NB4 (cell line): ENCODE data around the gene ASRGL1.
"Not testable (repeated sequence)": the region's sequence is repeated elsewhere in the genome, so short reads cannot be mapped to it uniquely, and the experiment has no call there.

Experiments
- DNase-seq: peaks from one replicate; pipeline ENCODE4 v3.0.0; 2010; ENCODE audit warnings: low read depth
- H3K4me3 ChIP-seq: one replicate; pipeline ENCODE4 v1.5.1; 2011; ENCODE audit warnings: mild to moderate bottlenecking, low read depth, low read length, moderate library complexity
- MYC ChIP-seq: IDR thresholded peaks from 2 replicates; pipeline ENCODE4 v1.6.1; 2011; ENCODE audit warnings: low read depth, low read length
- POLR2A ChIP-seq: IDR thresholded peaks from 2 replicates; pipeline ENCODE4 v1.6.1; 2011; ENCODE audit warnings: mild to moderate bottlenecking; ENCODE audit not compliant: insufficient read length; ENCODE audit errors: extremely low read depth
- TF ChIP-seq, protein P1 (sequence below): IDR thresholded peaks from one replicate; pipeline ENCODE4 v1.5.1; 2012; ENCODE audit warnings: low read depth, low read length
- TF ChIP-seq, protein P2 (sequence below): IDR thresholded peaks from 2 replicates; pipeline ENCODE4 v1.6.1; 2011; ENCODE audit warnings: low read depth, low read length

The ASRGL1 gene

DNA sequence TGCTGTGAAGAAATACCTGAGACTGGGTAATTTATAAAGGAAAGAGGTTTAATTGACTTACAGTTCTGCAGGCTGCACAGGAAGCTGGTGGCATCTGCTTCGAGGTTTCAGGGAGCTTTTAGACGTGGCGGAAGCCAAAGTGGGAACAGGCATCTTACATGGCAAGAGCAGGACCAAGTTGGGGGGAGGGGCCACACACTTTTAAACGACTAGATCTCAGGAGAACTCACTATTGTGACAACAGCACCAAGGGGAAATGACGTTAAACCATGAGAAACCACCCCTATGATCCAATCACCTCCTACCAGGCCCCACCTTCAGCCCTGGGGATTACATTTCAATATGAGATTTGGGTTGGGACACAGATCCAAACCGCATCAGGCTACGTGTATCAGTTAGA lies 27.3 kb upstream of the ASRGL1 start:
- TF ChIP-seq, protein P1, sequence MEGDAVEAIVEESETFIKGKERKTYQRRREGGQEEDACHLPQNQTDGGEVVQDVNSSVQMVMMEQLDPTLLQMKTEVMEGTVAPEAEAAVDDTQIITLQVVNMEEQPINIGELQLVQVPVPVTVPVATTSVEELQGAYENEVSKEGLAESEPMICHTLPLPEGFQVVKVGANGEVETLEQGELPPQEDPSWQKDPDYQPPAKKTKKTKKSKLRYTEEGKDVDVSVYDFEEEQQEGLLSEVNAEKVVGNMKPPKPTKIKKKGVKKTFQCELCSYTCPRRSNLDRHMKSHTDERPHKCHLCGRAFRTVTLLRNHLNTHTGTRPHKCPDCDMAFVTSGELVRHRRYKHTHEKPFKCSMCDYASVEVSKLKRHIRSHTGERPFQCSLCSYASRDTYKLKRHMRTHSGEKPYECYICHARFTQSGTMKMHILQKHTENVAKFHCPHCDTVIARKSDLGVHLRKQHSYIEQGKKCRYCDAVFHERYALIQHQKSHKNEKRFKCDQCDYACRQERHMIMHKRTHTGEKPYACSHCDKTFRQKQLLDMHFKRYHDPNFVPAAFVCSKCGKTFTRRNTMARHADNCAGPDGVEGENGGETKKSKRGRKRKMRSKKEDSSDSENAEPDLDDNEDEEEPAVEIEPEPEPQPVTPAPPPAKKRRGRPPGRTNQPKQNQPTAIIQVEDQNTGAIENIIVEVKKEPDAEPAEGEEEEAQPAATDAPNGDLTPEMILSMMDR: no peak
- TF ChIP-seq, protein P2, sequence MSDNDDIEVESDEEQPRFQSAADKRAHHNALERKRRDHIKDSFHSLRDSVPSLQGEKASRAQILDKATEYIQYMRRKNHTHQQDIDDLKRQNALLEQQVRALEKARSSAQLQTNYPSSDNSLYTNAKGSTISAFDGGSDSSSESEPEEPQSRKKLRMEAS: no peak
- no peak for TF ChIP-seq POLR2A
- TF ChIP-seq MYC: no peak

DNA sequence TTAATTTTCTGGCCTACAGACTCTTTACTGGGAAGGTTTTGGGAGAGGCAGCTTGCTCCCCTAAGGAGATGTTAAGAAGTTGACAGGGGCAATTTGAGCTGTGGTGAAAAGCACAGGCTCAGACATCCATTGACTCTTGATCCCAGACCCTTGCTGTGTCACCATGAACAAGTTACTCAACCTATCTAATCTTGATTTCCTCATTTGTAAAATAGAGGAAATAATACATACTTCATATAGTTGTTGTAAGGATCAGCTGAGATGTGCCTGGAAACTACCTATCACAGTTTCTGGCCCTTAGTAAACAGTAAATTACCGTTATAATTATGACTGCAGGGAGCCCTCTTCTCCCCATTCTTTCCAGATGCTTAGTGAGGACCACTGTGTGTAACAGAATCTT lies 21.8 kb upstream of the ASRGL1 start:
- DNase-seq: no peak
- TF ChIP-seq MYC (no peak), POLR2A (no peak)
- TF ChIP-seq, protein P2: no peak
- TF ChIP-seq, protein P1: no peak

More for the DNA sequence above, 27.3 kb upstream of the ASRGL1 start:
- DNase-seq: no peak
- no peak overlapping the region for H3K4me3 ChIP-seq

DNA sequence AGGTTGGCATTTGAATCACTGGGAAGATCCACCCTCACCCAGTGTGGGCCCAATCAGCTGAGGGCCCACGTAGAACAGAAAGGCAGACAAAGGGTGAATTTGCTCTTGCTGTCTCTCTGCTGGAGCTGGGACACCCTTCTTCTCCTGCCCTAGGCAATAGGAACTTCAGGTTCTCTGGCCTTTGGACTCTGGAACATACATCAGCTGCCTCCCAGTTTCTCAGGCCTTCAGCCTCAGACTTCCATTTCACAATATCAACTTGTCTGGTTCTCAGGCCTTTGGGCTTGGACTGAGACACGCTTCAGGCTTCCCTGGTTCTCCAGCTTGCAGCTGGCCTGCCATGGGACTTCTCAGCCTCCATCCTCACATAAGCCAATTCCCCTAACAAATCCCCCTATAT lies 14.7 kb upstream of the ASRGL1 start:
- no peak overlapping the region for H3K4me3 ChIP-seq
- DNase-seq: no peak
- TF ChIP-seq, protein P1: no peak
- no peak for TF ChIP-seq POLR2A
- TF ChIP-seq MYC: no peak
- TF ChIP-seq, protein P2: no peak

More for the DNA sequence above, 21.8 kb upstream of the ASRGL1 start:
- no peak overlapping the region for H3K4me3 ChIP-seq

DNA sequence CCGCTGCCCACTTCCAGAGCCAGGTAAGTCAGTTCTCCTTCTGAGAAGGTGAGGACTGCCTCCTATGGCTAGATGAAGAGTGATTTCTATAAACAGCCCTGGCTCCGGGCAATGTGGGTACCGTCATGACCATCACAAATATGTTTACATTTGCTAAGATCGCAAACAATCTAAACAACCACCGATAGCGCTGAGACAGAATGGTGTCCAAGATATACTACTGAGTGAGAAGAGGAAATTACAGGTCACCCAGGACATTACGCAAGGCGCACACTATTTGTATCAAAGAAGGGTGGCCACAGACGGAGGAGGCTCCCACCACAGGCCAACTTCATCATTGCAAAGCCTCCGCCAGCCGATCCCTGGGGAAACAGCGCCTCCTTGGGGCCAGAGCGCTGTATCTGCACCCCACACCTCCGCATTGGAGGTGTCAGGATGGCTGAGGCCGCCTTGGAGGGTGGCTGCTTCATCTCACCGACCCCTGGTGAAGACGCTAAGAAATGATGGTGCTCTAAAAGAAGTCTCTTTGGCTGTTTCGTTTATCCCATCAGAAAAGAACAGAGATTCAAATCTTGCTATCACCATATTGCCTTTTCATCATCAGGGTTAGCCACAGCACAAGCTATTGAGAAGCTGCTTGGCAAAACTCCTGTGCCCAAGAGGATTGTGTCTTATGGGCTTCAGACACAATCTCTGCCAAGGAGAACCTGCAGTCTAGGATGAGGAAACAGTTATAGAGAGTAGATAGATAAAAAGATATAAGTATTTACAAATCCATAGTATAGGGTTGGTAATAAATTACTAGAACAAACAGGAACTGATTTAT lies 12.3 kb upstream of the ASRGL1 start:
- DNase-seq: peak; percentile 96
- TF ChIP-seq, protein P2: peak; percentile 66
- TF ChIP-seq POLR2A (no peak), MYC (peak; percentile 70)
- TF ChIP-seq, protein P1: peak; percentile 97
- H3K4me3 ChIP-seq: no peak overlapping the region

DNA sequence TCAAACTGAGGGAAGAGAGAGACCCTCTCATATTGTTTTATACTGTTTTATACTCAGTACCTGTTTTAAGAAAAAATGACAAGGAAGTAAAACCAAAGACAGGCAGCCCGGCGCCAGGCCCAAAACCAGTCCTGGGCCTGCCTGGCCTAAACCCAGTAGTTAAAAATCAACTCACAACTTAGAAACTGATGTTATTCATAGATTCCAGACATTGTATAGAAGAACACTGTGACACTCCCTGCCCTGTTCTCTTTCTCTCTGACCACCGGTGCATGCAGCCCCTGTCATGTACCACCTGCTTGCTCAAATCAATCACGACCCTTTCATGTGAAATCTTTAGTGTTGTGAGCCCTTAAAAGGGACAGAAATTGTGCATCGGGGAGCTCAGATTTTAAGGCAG lies 11.5 kb upstream of the ASRGL1 start:
- DNase-seq, H3K4me3 ChIP-seq: not testable (repeated sequence)

DNA sequence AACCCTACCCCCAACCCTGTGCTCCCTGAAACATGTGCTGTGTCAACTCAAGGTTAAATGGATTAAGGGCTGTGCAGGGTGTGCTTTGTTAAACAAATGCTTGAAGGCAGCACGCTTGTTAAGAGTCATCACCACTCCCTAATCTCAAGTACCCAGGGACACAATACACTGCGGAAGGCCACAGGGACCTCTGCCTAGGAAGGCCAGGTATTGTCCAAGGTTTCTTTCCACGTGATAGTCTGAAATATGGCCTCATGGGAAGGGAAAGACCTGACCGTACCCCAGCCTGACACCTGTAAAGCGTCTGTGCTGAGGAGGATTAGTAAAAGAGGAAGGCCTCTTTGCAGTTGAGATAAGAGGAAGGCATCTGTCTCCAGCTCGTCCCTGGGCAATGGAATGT lies 10.5 kb upstream of the ASRGL1 start:
- DNase-seq, H3K4me3 ChIP-seq: not testable (repeated sequence)

DNA sequence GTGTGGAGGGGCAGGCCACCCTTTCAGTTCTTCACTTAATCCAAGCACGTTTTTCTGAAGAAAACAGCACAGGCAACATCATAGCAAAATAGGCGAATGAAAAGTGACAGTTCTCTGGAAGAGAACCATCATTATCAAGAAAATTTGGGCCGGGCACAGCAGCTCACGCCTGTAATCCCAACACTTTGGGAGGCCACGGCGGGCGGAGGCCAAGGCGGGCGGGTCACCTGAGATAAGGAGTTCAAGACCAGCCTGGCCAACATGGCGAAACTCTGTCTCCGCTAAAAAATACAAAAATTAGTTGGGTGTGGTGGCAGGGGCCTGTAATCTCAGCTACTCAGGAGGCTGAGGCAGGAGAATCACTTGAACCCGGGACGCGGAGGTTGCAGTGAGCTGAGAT lies 9.7 kb upstream of the ASRGL1 start:
- H3K4me3 ChIP-seq, DNase-seq: not testable (repeated sequence)

DNA sequence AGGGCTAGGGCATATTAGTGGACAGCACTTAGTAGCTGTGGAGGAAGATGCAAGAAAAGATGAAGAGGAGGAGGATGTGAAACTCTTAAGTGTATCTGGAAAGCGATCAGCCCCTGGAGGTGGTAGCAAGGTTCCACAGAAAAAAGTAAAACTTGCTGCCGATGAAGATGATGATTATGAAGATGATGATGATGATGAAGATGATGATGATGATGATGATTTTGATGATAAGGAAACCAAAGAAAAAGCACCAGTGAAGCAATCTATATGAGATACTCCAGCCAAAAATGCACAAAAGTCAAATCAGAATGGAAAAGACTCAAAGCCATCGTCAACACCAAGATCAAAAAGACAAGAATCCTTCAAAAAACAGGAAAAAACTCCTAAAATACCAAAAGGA lies 6.0 kb upstream of the ASRGL1 start:
- H3K4me3 ChIP-seq, DNase-seq: not testable (repeated sequence)
